H1 (cell line): Measurements from ENCODE around the gene ORC5. TPM values are rescaled to one million over a fixed set of nuclear protein-coding genes. Genes with fewer than 3 reads are reported as not detected.

Experiments
- CTCF ChIA-PET: fragments of 300-600 bp; sonication (Branson Sonifier 250); formaldehyde crosslinking; loops from one replicate; lab custom pipeline; 2021; ENCODE audit not compliant: partially characterized antibody; lab: Charles Lee
- POLR2A ChIA-PET: fragments of 300-600 bp; sonication (Branson Sonifier 250); formaldehyde crosslinking; loops from one replicate; lab custom pipeline; 2021; ENCODE audit warnings: inconsistent platforms; ENCODE audit not compliant: partially characterized antibody; lab: Charles Lee
- DNase-seq, 2 experiments: peaks; one replicate each; pipeline versions ENCODE4 v3.0.0 to v3.0.0-alpha.2; 2010 to 2022; ENCODE audit warnings: low spot score in 2 of 2, low read depth in 1 of 2, mixed read lengths in 1 of 2
- FAIRE-seq: peaks from 2 replicates; lab custom pipeline; 2011; peaks lifted over from hg19 to GRCh38; lab: Jason Lieb, UNC
- H2AFZ ChIP-seq: 2 replicates; pipeline ENCODE4 v1.8.1; 2012; ENCODE audit warnings: low read length, inconsistent platforms
- H2AK5ac ChIP-seq: 2 replicates; pipeline ENCODE4 v1.6.1; 2013; ENCODE audit warnings: low read depth, low read length
- H2BK120ac ChIP-seq: replicated peaks from 2 replicates; pipeline ENCODE3; 2013; ENCODE audit warnings: low read depth, low read length, inconsistent platforms
- H2BK12ac ChIP-seq: 2 replicates; pipeline ENCODE4 v1.6.1; 2013; ENCODE audit warnings: low read depth, low read length
- H2BK15ac ChIP-seq: 2 replicates; pipeline ENCODE4 v1.6.1; 2013; ENCODE audit warnings: low read length
- H2BK20ac ChIP-seq: 2 replicates; pipeline ENCODE4 v1.6.1; 2013; ENCODE audit warnings: low read length
- H2BK5ac ChIP-seq: 2 replicates; pipeline ENCODE4 v1.6.1; 2013; ENCODE audit warnings: low read depth, low read length
- H3K14ac ChIP-seq: 2 replicates; pipeline ENCODE4 v1.6.1; 2013; ENCODE audit warnings: inconsistent platforms; ENCODE audit not compliant: insufficient read length
- H3K18ac ChIP-seq: 2 replicates; pipeline ENCODE4 v1.6.1; 2013; ENCODE audit warnings: low read length; ENCODE audit errors: extremely low read depth
- H3K23ac ChIP-seq: 2 replicates; pipeline ENCODE4 v1.6.1; 2013; ENCODE audit warnings: inconsistent platforms; ENCODE audit not compliant: insufficient read length
- H3K23me2 ChIP-seq: 2 replicates; pipeline ENCODE4 v1.6.1; 2013; ENCODE audit warnings: low read depth, low read length
- H3K27ac ChIP-seq: 2 replicates; pipeline ENCODE4 v1.6.1; 2011; ENCODE audit warnings: low read depth, low read length, inconsistent platforms
- H3K27me3 ChIP-seq, 4 experiments: replicated peaks in 1 of 4; 1 replicate in 1 of 4; 2 replicates in 3 of 4; pipeline versions ENCODE4 v1.6.1 to v1.8.1; 2011 to 2013; ENCODE audit warnings: low read length in 3 of 4, mild to moderate bottlenecking in 3 of 4, inconsistent platforms in 2 of 4, mixed read lengths in 2 of 4, moderate library complexity in 1 of 4; ENCODE audit not compliant: control insufficient read depth in 3 of 4, insufficient read depth in 3 of 4; ENCODE audit errors: extremely low read depth in 1 of 4
- H3K36me3 ChIP-seq, 4 experiments: 2 replicates each; pipeline versions ENCODE4 v1.6.1 to v1.8.1; 2011 to 2013; ENCODE audit warnings: mild to moderate bottlenecking in 4 of 4, low read length in 3 of 4, moderate library complexity in 2 of 4, control low read depth in 1 of 4, inconsistent platforms in 1 of 4; ENCODE audit not compliant: insufficient read depth in 4 of 4, control insufficient read depth in 2 of 4
- H3K4ac ChIP-seq: replicated peaks from 2 replicates; pipeline ENCODE3; 2013; ENCODE audit warnings: low read length, low read depth, mixed read lengths, inconsistent platforms; ENCODE audit not compliant: insufficient read length
- H3K4me1 ChIP-seq, 4 experiments: replicated peaks in 1 of 4; 1 replicate in 1 of 4; 2 replicates in 3 of 4; pipeline versions ENCODE4 v1.6.1 to v1.8.1; 2011 to 2013; ENCODE audit warnings: low read length in 3 of 4, inconsistent platforms in 2 of 4, mixed read lengths in 1 of 4; ENCODE audit not compliant: insufficient read depth in 4 of 4, control insufficient read depth in 3 of 4
- H3K4me2 ChIP-seq, 2 experiments: 2 replicates each; pipeline versions ENCODE4 v1.6.1 to v1.8.1; 2011 to 2013; ENCODE audit warnings: low read depth in 2 of 2, low read length in 2 of 2, control low read depth in 1 of 2, inconsistent platforms in 1 of 2, mild to moderate bottlenecking in 1 of 2; ENCODE audit not compliant: insufficient read depth in 1 of 2
- H3K4me3 ChIP-seq, 4 experiments: fragments of 200-600, 300-600 bp in 1 of 4; sonication (generic), shearing (Covaris generic), sonication (Bioruptor Twin) in 1 of 4; 2 replicates each; pipeline versions ENCODE4 v1.5.1 to v1.8.1; 2011 to 2016; ENCODE audit warnings: low read length in 4 of 4, low read depth in 3 of 4, control low read depth in 2 of 4, inconsistent platforms in 2 of 4, mild to moderate bottlenecking in 2 of 4, mixed read lengths in 1 of 4, moderate library complexity in 1 of 4; ENCODE audit not compliant: insufficient read depth in 2 of 4; ENCODE audit errors: extremely low read depth in 1 of 4
- H3K56ac ChIP-seq: replicated peaks from 2 replicates; pipeline ENCODE3; 2013; ENCODE audit warnings: low read depth, mild to moderate bottlenecking, mixed read lengths, low read length, inconsistent platforms; ENCODE audit not compliant: insufficient read length
- H3K79me1 ChIP-seq: 2 replicates; pipeline ENCODE4 v1.6.1; 2013; ENCODE audit warnings: low read depth, low read length, control low read depth
- H3K79me2 ChIP-seq, 2 experiments: 2 replicates each; pipeline versions ENCODE4 v1.6.1 to v1.8.1; 2012 to 2013; ENCODE audit warnings: low read length in 2 of 2, mild to moderate bottlenecking in 2 of 2, inconsistent platforms in 1 of 2; ENCODE audit not compliant: insufficient read depth in 2 of 2, control insufficient read depth in 1 of 2
- H3K9ac ChIP-seq, 4 experiments: replicated peaks in 1 of 4; 1 replicate in 1 of 4; 2 replicates in 3 of 4; pipeline versions ENCODE4 v1.6.1 to v1.8.1; 2011 to 2013; ENCODE audit warnings: low read depth in 3 of 4, low read length in 3 of 4, control low read depth in 2 of 4, mild to moderate bottlenecking in 2 of 4, moderate library complexity in 2 of 4, inconsistent platforms in 1 of 4; ENCODE audit errors: extremely low read depth in 1 of 4
- H3K9me3 ChIP-seq, 2 experiments: 2 replicates each; pipeline versions ENCODE4 v1.6.1 to v1.8.1; 2012 to 2013; ENCODE audit warnings: mild to moderate bottlenecking in 2 of 2, moderate library complexity in 2 of 2, control low read depth in 1 of 2, inconsistent platforms in 1 of 2, low read depth in 1 of 2, low read length in 1 of 2, mixed read lengths in 1 of 2; ENCODE audit not compliant: insufficient read depth in 2 of 2
- H4K20me1 ChIP-seq, 2 experiments: replicated peaks in 1 of 2; 2 replicates each; pipeline versions ENCODE3 to v1.8.1; 2011 to 2013; ENCODE audit warnings: inconsistent platforms in 2 of 2, low read length in 2 of 2, mild to moderate bottlenecking in 1 of 2; ENCODE audit not compliant: insufficient read depth in 2 of 2, control insufficient read depth in 1 of 2
- H4K5ac ChIP-seq: 2 replicates; pipeline ENCODE4 v1.6.1; 2013; ENCODE audit warnings: low read length, low read depth, mixed read lengths, inconsistent platforms; ENCODE audit not compliant: insufficient read length
- H4K8ac ChIP-seq: 2 replicates; pipeline ENCODE4 v1.8.0; 2013; ENCODE audit warnings: mild to moderate bottlenecking, moderate library complexity, low read length, inconsistent platforms; ENCODE audit not compliant: insufficient read depth; ENCODE audit errors: extremely low read depth
- H4K91ac ChIP-seq: replicated peaks from 2 replicates; pipeline ENCODE3; 2013; ENCODE audit warnings: low read length, mixed read lengths, inconsistent platforms; ENCODE audit not compliant: insufficient read length
- RAD21 ChIP-seq, 2 experiments: IDR thresholded peaks in 1 of 2; conservative IDR thresholded peaks in 1 of 2; 2 replicates each; pipeline ENCODE4 v1.6.1; 2011; ENCODE audit warnings: low read depth in 2 of 2, low read length in 2 of 2, improper control_type of control experiment in 1 of 2, inconsistent platforms in 1 of 2, mild to moderate bottlenecking in 1 of 2, moderate library complexity in 1 of 2
- TCF12 ChIP-seq: IDR thresholded peaks from 2 replicates; pipeline ENCODE4 v1.6.1; 2011; ENCODE audit warnings: low read depth, mild to moderate bottlenecking, low read length
- polyA plus RNA-seq, 7 experiments: library from polyadenylated mRNA; depleted of rRNA in 3 of 7; stranded (reverse) in 5 of 7; unstranded in 2 of 7; fragments of >200 nt in 5 of 7; fragments of 200-250 nt in 2 of 7; gene quantifications; 1 replicate in 5 of 7; 2 replicates in 1 of 7; 4 replicates in 1 of 7; pipeline versions ENCODE4 v1.2.1 to v1.2.3, GENCODE V29; 2011 to 2013; ENCODE audit warnings: missing spikeins in 2 of 7, mixed read lengths in 2 of 7
- total RNA-seq: library from RNA; stranded (reverse); fragmentation: NEBNext Ultra II Directional; extraction: Animal tissue kit (Norgen Biotek cat#: 25700); gene quantifications from 2 replicates; pipeline ENCODE4 v1.2.1, GENCODE V29; 2021

The ORC5 gene
- total and polyA plus RNA-seq, 2 of the 8 experiments (the other 6 are each of a cell fraction or from before 2014, with no cell fraction given) = 7.7 to 19.9 TPM

DNA sequence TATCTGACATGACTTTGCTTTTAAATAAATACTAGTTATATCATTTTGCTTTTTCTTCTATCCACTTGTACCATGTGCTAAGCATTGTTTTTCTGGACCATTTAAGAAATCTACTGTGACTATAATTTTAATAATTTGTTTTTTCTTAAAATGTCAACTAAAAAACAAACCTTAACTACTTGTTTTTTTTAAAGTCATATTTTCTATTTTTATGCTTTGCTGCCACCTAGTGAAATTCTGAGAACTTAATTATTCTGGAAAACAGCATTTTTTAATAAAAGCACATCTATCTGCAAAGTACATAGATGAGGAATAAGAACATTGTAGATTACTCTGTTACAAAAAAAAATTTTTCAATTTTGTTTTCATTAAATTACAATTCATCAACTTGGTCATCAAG lies 47.4 kb downstream of the ORC5 start:
- TF ChIP-seq TCF12 (no peak), RAD21 (IDR thresholded peaks at IDR 0.05 in 1 of 2, conservative IDR thresholded peaks at IDR 0.05 in 1 of 2; ENCODE audit: low read depth in 2 of 2, low read length in 2 of 2) (peak in 1 of 2 experiments; percentile 10; a peak in 2 of 4 replicates)
- POLR2A ChIA-PET = no interaction called here
- FAIRE-seq = no peak

More for the DNA sequence above, 47.4 kb downstream of the ORC5 start:
- H3K14ac ChIP-seq = no peak overlapping the region
- H2BK120ac ChIP-seq = no peak overlapping the region
- no peak overlapping the region for H3K27ac ChIP-seq
- no peak overlapping the region for H2BK20ac ChIP-seq
- H3K4me1 ChIP-seq = no peaks in the 10 kb centered on the region
- H3K9me3 ChIP-seq = no peaks in the 10 kb centered on the region
- no peaks in the 10 kb centered on the region for H3K79me1 ChIP-seq
- no peak overlapping the region for H3K18ac ChIP-seq
- no peak overlapping the region for H2AK5ac ChIP-seq
- H2BK5ac ChIP-seq = no peak overlapping the region
- no peak overlapping the region for H3K56ac ChIP-seq
- no peak for DNase-seq
- no peak overlapping the region for H3K4ac ChIP-seq
- H3K79me2 ChIP-seq = no peaks in the 10 kb centered on the region
- H4K20me1 ChIP-seq = no peaks in the 10 kb centered on the region
- H3K4me2 ChIP-seq = no peak overlapping the region
- H2BK15ac ChIP-seq = no peak overlapping the region
- H3K27me3 ChIP-seq = no peaks in the 10 kb centered on the region
- no peaks in the 10 kb centered on the region for H3K23me2 ChIP-seq
- CTCF ChIA-PET = interaction anchor here (0.7 to 1.4 kb wide), 3 partner anchors 586 to 592 kb away, joined by 3 to 4 read pairs (median 4); no protein-coding TSS in a partner anchor
- no peak overlapping the region for H2AFZ ChIP-seq
- no peak overlapping the region for H4K5ac ChIP-seq
- H3K4me3 ChIP-seq = no peak overlapping the region
- no peak overlapping the region for H4K8ac ChIP-seq
- no peak overlapping the region for H4K91ac ChIP-seq
- no peak overlapping the region for H3K9ac ChIP-seq
- H3K36me3 ChIP-seq = peaks cover 0 to 10% (median under 1%) of the 10 kb centered on the region in 4 experiments; a peak in 2 of 8 replicates
- no peak overlapping the region for H3K23ac ChIP-seq
- no peak overlapping the region for H2BK12ac ChIP-seq
